ENCODE results near the gene ACTG1. TPM values are rescaled to one million over a fixed set of nuclear protein-coding genes. Genes with fewer than 3 reads are reported as not detected.
A peak's percentile ranks its signal among the peaks of the same experiment; 100 is the strongest.

Gene ACTG1
- total RNA-seq, 8 experiments from 2014 or later, result 2,076 to 6,877 (median 3,447) TPM

- Histone ChIP-seq H3K4me3 (no peak overlapping the region), H3K4me1 (replicated peaks in 1 of 2) (peaks cover 42 to 45% of the 10 kb centered on the region in 2 donors), H3K27ac (no peak overlapping the region)
- in situ Hi-C loops (cut with MboI; ENCODE audit: low pct_unique_long_range_greater_than_20kb in 2 of 9, low sequenced_read_pairs in 9 of 9, unreplicated experiment in 9 of 9), result loop anchor here in 1 of 9 experiments (25.0 kb wide), 1 partner anchor 254 kb away; no protein-coding TSS in a partner anchor
- no peak for ATAC-seq (replicated peaks in 6 of 8)
- 100% methylated on average over 1 of the region's 4 CpGs; no CpG with 5 or more reads in 9 of the 10 experiments for WGBS, 10 experiments
Measured at GRCh38 chr17:81516439-81516838, 3.8 kb upstream of the ACTG1 start.

- WGBS, 10 experiments, result 34 to 100% (median 94%) methylated on average over 1 to 9 of the region's 19 CpGs; no CpG with 5 or more reads in 4 of the 10 experiments
- H3K27ac ChIP-seq, result peak overlapping the region; percentile 99
- peaks cover 42 to 45% of the 10 kb centered on the region in 2 donors for H3K4me1 ChIP-seq (replicated peaks in 1 of 2)
- in situ Hi-C loops (cut with MboI; ENCODE audit: low pct_unique_long_range_greater_than_20kb in 2 of 9, low sequenced_read_pairs in 9 of 9, unreplicated experiment in 9 of 9), result loop anchor here in 1 of 9 experiments (25.0 kb wide), 1 partner anchor 253 kb away; no protein-coding TSS in a partner anchor
- no peak for ATAC-seq (replicated peaks in 6 of 8)
- peak overlapping the region; percentile 63 to 98 (median 93) for H3K4me3 ChIP-seq
Measured at GRCh38 chr17:81515530-81516041, 3.0 kb upstream of the ACTG1 start.

GRCh38 chr17:81514739-81515529, 2.3 kb upstream of the ACTG1 start:
- peak; percentile 17 to 47 (median 24) for ATAC-seq (replicated peaks in 6 of 8)
- Histone ChIP-seq H3K4me3 (peak overlapping the region; percentile 63 to 98 (median 93)), H3K27ac (peak overlapping the region; percentile 99), H3K4me1 (replicated peaks in 1 of 2) (peaks cover 38 to 41% of the 10 kb centered on the region in 2 donors)
- in situ Hi-C loops (cut with MboI; ENCODE audit: low pct_unique_long_range_greater_than_20kb in 2 of 9, low sequenced_read_pairs in 9 of 9, unreplicated experiment in 9 of 9), result loop anchor here in 1 of 9 experiments (25.0 kb wide), 1 partner anchor 253 kb away; no protein-coding TSS in a partner anchor
- WGBS, 10 experiments, result 4% methylated on average over 5 of the region's 82 CpGs; no CpG with 5 or more reads in 9 of the 10 experiments

GRCh38 chr17:81514489-81514738, 1.8 kb upstream of the ACTG1 start:
- in situ Hi-C loops (cut with MboI; ENCODE audit: low pct_unique_long_range_greater_than_20kb in 2 of 9, low sequenced_read_pairs in 9 of 9, unreplicated experiment in 9 of 9), result loop anchor here in 1 of 9 experiments (25.0 kb wide), 1 partner anchor 252 kb away; no protein-coding TSS in a partner anchor
- no CpG with 5 or more reads among the region's 34 CpGs for WGBS, 10 experiments

GRCh38 chr17:81513753-81514488, 1.3 kb upstream of the ACTG1 start:
- WGBS, 10 experiments, result 0 to 3% (median 0%) methylated on average over 1 to 11 of the region's 64 CpGs; no CpG with 5 or more reads in 7 of the 10 experiments
- Histone ChIP-seq H3K4me1 (replicated peaks in 1 of 2) (peaks cover 36 to 37% of the 10 kb centered on the region in 2 donors), H3K27ac (peak overlapping the region; percentile 99), H3K4me3 (peak overlapping the region; percentile 63 to 98 (median 93))
- ATAC-seq (replicated peaks in 6 of 8), result peak; percentile 2 to 46 (median 32)
- in situ Hi-C loops (cut with MboI; ENCODE audit: low pct_unique_long_range_greater_than_20kb in 2 of 9, low sequenced_read_pairs in 9 of 9, unreplicated experiment in 9 of 9), result loop anchor here in 1 of 9 experiments (25.0 kb wide), 1 partner anchor 252 kb away; no protein-coding TSS in a partner anchor

More at GRCh38 chr17:81514489-81514738, 1.8 kb upstream of the ACTG1 start:
- peak overlapping the region; percentile 63 to 98 (median 93) for H3K4me3 ChIP-seq
- peak overlapping the region; percentile 99 for H3K27ac ChIP-seq
- no peak for ATAC-seq (replicated peaks in 6 of 8)
- H3K4me1 ChIP-seq (replicated peaks in 1 of 2), result peaks cover 36 to 37% of the 10 kb centered on the region in 2 donors

- in situ Hi-C loops (cut with MboI; ENCODE audit: low pct_unique_long_range_greater_than_20kb in 2 of 9, low sequenced_read_pairs in 9 of 9, unreplicated experiment in 9 of 9), result loop anchor here in 1 of 9 experiments (25.0 kb wide), 1 partner anchor 251 kb away; no protein-coding TSS in a partner anchor
- 3 to 50% methylated on average over 2 to 6 of the region's 23 CpGs; no CpG with 5 or more reads in 8 of the 10 experiments for WGBS, 10 experiments
- H3K27ac ChIP-seq, result peak overlapping the region; percentile 99
- peaks cover 34 to 37% of the 10 kb centered on the region in 2 donors for H3K4me1 ChIP-seq (replicated peaks in 1 of 2)
- H3K4me3 ChIP-seq, result peak overlapping the region; percentile 63 to 98 (median 93)
- ATAC-seq (replicated peaks in 6 of 8), result peak; percentile 0 to 39 (median 18)
Measured at GRCh38 chr17:81513372-81513752, 763 bp upstream of the ACTG1 start.

GRCh38 chr17:81511804-81512561, 616 bp downstream of the ACTG1 start:
- peak in 5 of 8 experiments; percentile 0 to 8 (median 2) for ATAC-seq (replicated peaks in 6 of 8)

GRCh38 chr17:81511554-81511803, 1.1 kb downstream of the ACTG1 start:
- H3K27ac ChIP-seq, result peak overlapping the region; percentile 99
- H3K4me3 ChIP-seq, result peak overlapping the region; percentile 63 to 98 (median 93)
- no peak for ATAC-seq (replicated peaks in 6 of 8)
- in situ Hi-C loops (cut with MboI; ENCODE audit: low pct_unique_long_range_greater_than_20kb in 2 of 9, low sequenced_read_pairs in 9 of 9, unreplicated experiment in 9 of 9), result loop anchor here in 1 of 9 experiments (25.0 kb wide), 1 partner anchor 249 kb away; no protein-coding TSS in a partner anchor
- 0 to 50% (median 0%) methylated on average over 1 to 4 of the region's 9 CpGs; no CpG with 5 or more reads in 4 of the 10 experiments for WGBS, 10 experiments
- peaks cover 28 to 31% of the 10 kb centered on the region in 2 donors for H3K4me1 ChIP-seq (replicated peaks in 1 of 2)

More at GRCh38 chr17:81511804-81512561, 616 bp downstream of the ACTG1 start:
- WGBS, 10 experiments, result 0 to 55% (median 2%) methylated on average over 2 to 15 of the region's 62 CpGs; no CpG with 5 or more reads in 4 of the 10 experiments
- peak overlapping the region; percentile 63 to 98 (median 93) for H3K4me3 ChIP-seq
- H3K27ac ChIP-seq, result peak overlapping the region; percentile 99
- in situ Hi-C loops (cut with MboI; ENCODE audit: low pct_unique_long_range_greater_than_20kb in 2 of 9, low sequenced_read_pairs in 9 of 9, unreplicated experiment in 9 of 9), result loop anchor here in 1 of 9 experiments (25.0 kb wide), 1 partner anchor 250 kb away; no protein-coding TSS in a partner anchor
- H3K4me1 ChIP-seq (replicated peaks in 1 of 2), result peaks cover 28 to 31% of the 10 kb centered on the region in 2 donors

- in situ Hi-C loops (cut with MboI; ENCODE audit: low pct_unique_long_range_greater_than_20kb in 2 of 9, low sequenced_read_pairs in 9 of 9, unreplicated experiment in 9 of 9), result loop anchor here in 1 of 9 experiments (25.0 kb wide), 1 partner anchor 249 kb away; no protein-coding TSS in a partner anchor
- peak overlapping the region; percentile 99 for H3K27ac ChIP-seq
- ATAC-seq (replicated peaks in 6 of 8), result no peak
- H3K4me3 ChIP-seq, result peak overlapping the region; percentile 63 to 98 (median 93)
- H3K4me1 ChIP-seq (replicated peaks in 1 of 2), result peaks cover 27 to 31% of the 10 kb centered on the region in 2 donors
- 0 to 60% (median 0%) methylated on average over 6 to 22 of the region's 48 CpGs; no CpG with 5 or more reads in 4 of the 10 experiments for WGBS, 10 experiments
Measured at GRCh38 chr17:81510785-81511553, 1.6 kb downstream of the ACTG1 start.

GRCh38 chr17:81509972-81510784, 2.4 kb downstream of the ACTG1 start:
- 1 to 46% (median 6%) methylated on average over 4 to 14 of the region's 22 CpGs; no CpG with 5 or more reads in 2 of the 10 experiments for WGBS, 10 experiments
- ATAC-seq (replicated peaks in 6 of 8), result no peak
- H3K4me3 ChIP-seq, result peak overlapping the region; percentile 63 to 98 (median 93)
- peaks cover 20 to 23% of the 10 kb centered on the region in 2 donors for H3K4me1 ChIP-seq (replicated peaks in 1 of 2)
- in situ Hi-C loops (cut with MboI; ENCODE audit: low pct_unique_long_range_greater_than_20kb in 2 of 9, low sequenced_read_pairs in 9 of 9, unreplicated experiment in 9 of 9), result loop anchor here in 1 of 9 experiments (25.0 kb wide), 1 partner anchor 248 kb away; no protein-coding TSS in a partner anchor
- peak overlapping the region in 1 of 2 donors; percentile 99 for H3K27ac ChIP-seq
